H9 (cell line): ENCODE results near the gene KCNK5. TPM values are rescaled to one million over a fixed set of nuclear protein-coding genes. Genes with fewer than 3 reads are reported as not detected.

Source experiments
- DNase-seq: peaks from one replicate; pipeline ENCODE4 v3.0.0-alpha.2; 2017
- H2AFZ ChIP-seq: one replicate; pipeline ENCODE4 v1.6.1; 2013; ENCODE audit warnings: mild to moderate bottlenecking, low read length, control low read depth, moderate library complexity
- H2AK5ac ChIP-seq: 2 replicates; pipeline ENCODE4 v1.6.1; 2013; ENCODE audit warnings: low read length, control low read depth, mixed read lengths; ENCODE audit not compliant: insufficient read length
- H2BK120ac ChIP-seq: one replicate; pipeline ENCODE4 v1.6.1; 2013; ENCODE audit warnings: low read depth, mild to moderate bottlenecking, low read length, control low read depth, inconsistent platforms; ENCODE audit not compliant: poor library complexity, severe bottlenecking
- H2BK12ac ChIP-seq: 2 replicates; pipeline ENCODE4 v1.6.1; 2013; ENCODE audit warnings: low read length, control low read depth, mixed read lengths, low read depth; ENCODE audit not compliant: insufficient read length
- H2BK15ac ChIP-seq: 2 replicates; pipeline ENCODE4 v1.6.1; 2013; ENCODE audit warnings: low read depth, low read length, control low read depth
- H2BK20ac ChIP-seq: one replicate; pipeline ENCODE4 v1.6.1; 2013; ENCODE audit warnings: low read depth, mild to moderate bottlenecking, low read length, control low read depth, inconsistent platforms; ENCODE audit not compliant: poor library complexity, severe bottlenecking
- H2BK5ac ChIP-seq: 2 replicates; pipeline ENCODE4 v1.6.1; 2013; ENCODE audit warnings: low read length, control low read depth, mixed read lengths; ENCODE audit not compliant: insufficient read length
- H3K14ac ChIP-seq: 2 replicates; pipeline ENCODE4 v1.6.1; 2013; ENCODE audit warnings: low read length, control low read depth; ENCODE audit not compliant: insufficient read depth
- H3K18ac ChIP-seq: 2 replicates; pipeline ENCODE4 v1.6.1; 2013; ENCODE audit warnings: low read depth, mild to moderate bottlenecking, mixed read lengths, low read length, control low read depth; ENCODE audit not compliant: insufficient read length
- H3K23ac ChIP-seq: 2 replicates; pipeline ENCODE4 v1.6.1; 2013; ENCODE audit warnings: low read length, control low read depth, mixed read lengths, low read depth; ENCODE audit not compliant: insufficient read length
- H3K23me2 ChIP-seq: 2 replicates; pipeline ENCODE4 v1.6.1; 2013; ENCODE audit warnings: low read depth, mild to moderate bottlenecking, mixed read lengths, low read length, control low read depth; ENCODE audit not compliant: insufficient read length, poor library complexity, severe bottlenecking
- H3K27ac ChIP-seq: 2 replicates; pipeline ENCODE4 v1.5.1; 2013; ENCODE audit warnings: low read length, control low read depth, mixed read lengths, low read depth; ENCODE audit not compliant: insufficient read length
- H3K27me3 ChIP-seq: 2 replicates; pipeline ENCODE4 v1.6.1; 2013; ENCODE audit warnings: low read length, control low read depth, inconsistent platforms; ENCODE audit not compliant: insufficient read depth
- H3K4ac ChIP-seq: 2 replicates; pipeline ENCODE4 v1.6.1; 2013; ENCODE audit warnings: low read depth, mild to moderate bottlenecking, control low read depth, inconsistent platforms, low read length, moderate library complexity
- H3K4me1 ChIP-seq: 2 replicates; pipeline ENCODE4 v1.6.1; 2013; ENCODE audit warnings: low read length, control low read depth, inconsistent platforms; ENCODE audit not compliant: insufficient read depth
- H3K4me2 ChIP-seq: 2 replicates; pipeline ENCODE4 v1.6.1; 2013; ENCODE audit warnings: low read length, control low read depth, mixed read lengths; ENCODE audit not compliant: insufficient read length, insufficient read depth
- H3K56ac ChIP-seq: 2 replicates; pipeline ENCODE4 v1.6.1; 2013; ENCODE audit warnings: low read depth, mild to moderate bottlenecking, mixed read lengths, low read length, control low read depth; ENCODE audit not compliant: insufficient read length
- H3K79me1 ChIP-seq: 2 replicates; pipeline ENCODE4 v1.6.1; 2013; ENCODE audit warnings: low read depth, mild to moderate bottlenecking, moderate library complexity, low read length, control low read depth, inconsistent platforms; ENCODE audit not compliant: insufficient read depth, poor library complexity, severe bottlenecking
- H3K79me2 ChIP-seq: 2 replicates; pipeline ENCODE4 v1.6.1; 2013; ENCODE audit warnings: low read length, control low read depth, inconsistent platforms; ENCODE audit not compliant: insufficient read depth
- H3K9ac ChIP-seq: 2 replicates; pipeline ENCODE4 v1.6.1; 2013; ENCODE audit warnings: low read length, control low read depth, mixed read lengths; ENCODE audit not compliant: insufficient read length; ENCODE audit errors: extremely low read depth
- H3K9me3 ChIP-seq: one replicate; pipeline ENCODE4 v1.6.1; 2013; ENCODE audit warnings: low read depth, low read length, inconsistent platforms; ENCODE audit not compliant: control insufficient read depth
- H3T11ph ChIP-seq: one replicate; pipeline ENCODE4 v1.6.1; 2013; ENCODE audit warnings: mild to moderate bottlenecking, low read length, control low read depth, inconsistent platforms
- H4K20me1 ChIP-seq: one replicate; pipeline ENCODE4 v1.6.1; 2013; ENCODE audit not compliant: control insufficient read depth, insufficient read length, insufficient read depth
- H4K5ac ChIP-seq: 2 replicates; pipeline ENCODE4 v1.6.1; 2013; ENCODE audit warnings: low read depth, mild to moderate bottlenecking, mixed read lengths, low read length, control low read depth; ENCODE audit not compliant: insufficient read length
- H4K8ac ChIP-seq: replicated peaks from 2 replicates; pipeline ENCODE4 v1.6.1; 2013; ENCODE audit warnings: low read length, control low read depth, mixed read lengths, low read depth; ENCODE audit not compliant: insufficient read length
- H4K91ac ChIP-seq: 2 replicates; pipeline ENCODE4 v1.6.1; 2013; ENCODE audit warnings: low read depth, mild to moderate bottlenecking, moderate library complexity, mixed read lengths, low read length, control low read depth; ENCODE audit not compliant: insufficient read length
- H3K27ac Mint-ChIP-seq, 3 experiments: 2 replicates in 2 of 3; 3 replicates in 1 of 3; pipeline ENCODE4 v1.8.0; 2020 to 2021; ENCODE audit warnings: mixed read lengths in 3 of 3, mild to moderate bottlenecking in 1 of 3, moderate library complexity in 1 of 3
- H3K27me3 Mint-ChIP-seq: 2 replicates; pipeline ENCODE4 v1.8.0; 2021; ENCODE audit warnings: low read depth, mild to moderate bottlenecking, moderate library complexity, mixed read lengths
- H3K36me3 Mint-ChIP-seq, 3 experiments: 2 replicates in 2 of 3; 3 replicates in 1 of 3; pipeline ENCODE4 v1.8.0; 2020 to 2021; ENCODE audit warnings: low read depth in 3 of 3, mixed read lengths in 3 of 3; ENCODE audit not compliant: insufficient read depth in 1 of 3
- H3K4me1 Mint-ChIP-seq, 2 experiments: 2 replicates each; pipeline ENCODE4 v1.8.0; 2020; ENCODE audit warnings: mixed read lengths in 2 of 2
- H3K4me3 Mint-ChIP-seq, 2 experiments: 2 replicates in 1 of 2; 3 replicates in 1 of 2; pipeline ENCODE4 v1.8.0; 2020 to 2021; ENCODE audit warnings: mild to moderate bottlenecking in 2 of 2, mixed read lengths in 2 of 2, moderate library complexity in 1 of 2
- H3K9me3 Mint-ChIP-seq, 2 experiments: 2 replicates in 1 of 2; 3 replicates in 1 of 2; pipeline ENCODE4 v1.8.0; 2020; ENCODE audit warnings: mild to moderate bottlenecking in 2 of 2, mixed read lengths in 2 of 2, moderate library complexity in 1 of 2
- WGBS: extraction: QIAGEN DNeasy Blood & Tissue Kit; methylation state at CpG from one replicate; pipeline ENCODE4 v1.1.7; 2013; ENCODE audit warnings: missing lambda C conversion rate, low lambda C conversion rate, mixed read lengths; ENCODE audit not compliant: insufficient read length; ENCODE audit errors: extremely low coverage; 5-methylcytosine and 5-hydroxymethylcytosine counted together
- total RNA-seq: library from RNA; stranded (reverse); gene quantifications from 2 replicates; pipeline ENCODE4 v1.2.1, GENCODE V29; 2021
- TF ChIP-seq, protein P1 (sequence below): fragments of 200-600 bp; sonication (generic); conservative IDR thresholded peaks from 3 replicates; pipeline ENCODE4 v1.8.0; 2021; ENCODE audit warnings: antibody characterized with exemption, mild to moderate bottlenecking

Gene KCNK5
- total RNA-seq, 1 experiment from 2014 or later: 30.0 TPM

DNA sequence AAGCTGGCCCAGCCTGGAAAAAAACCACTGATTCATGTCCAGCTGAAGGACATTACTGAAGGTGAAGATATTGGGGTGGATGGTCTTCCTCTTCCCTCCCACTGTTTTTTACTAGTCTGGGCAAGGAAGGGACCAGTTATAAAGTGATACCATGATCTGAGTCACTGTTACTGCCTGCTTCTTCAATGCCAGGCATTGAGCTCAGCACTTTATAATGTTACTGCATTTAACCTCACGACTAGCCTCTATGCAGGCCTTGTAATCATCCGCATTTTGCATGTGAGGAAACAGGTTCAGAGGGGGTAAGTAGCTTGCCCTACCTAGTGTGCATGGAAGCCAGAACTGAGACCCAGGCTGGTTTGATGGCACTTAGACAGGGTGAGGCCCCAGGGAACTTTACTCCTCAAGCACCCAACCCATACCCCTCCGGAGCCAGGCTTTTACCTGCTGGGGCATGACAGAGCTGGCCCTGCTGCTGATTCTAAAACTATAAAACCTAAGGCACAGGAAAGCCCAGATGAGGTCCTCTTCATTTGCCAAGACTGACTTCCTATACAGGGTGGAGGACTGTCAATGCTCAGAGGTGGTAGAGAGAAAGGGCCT lies 11.0 kb upstream of the KCNK5 start:
- Histone ChIP-seq H2AFZ (no peak overlapping the region), H3K56ac (no peak overlapping the region), H4K8ac (no peak overlapping the region), H3K23me2 (no peaks in the 10 kb centered on the region), H2BK5ac (no peak overlapping the region), H3K9ac (no peak overlapping the region), H3K79me1 (no peaks in the 10 kb centered on the region), H3K27ac (no peak overlapping the region), H4K5ac (no peak overlapping the region), H3K79me2 (no peaks in the 10 kb centered on the region), H3K27me3 (no peaks in the 10 kb centered on the region), H3T11ph (no peak overlapping the region), H3K9me3 (no peaks in the 10 kb centered on the region), H4K20me1 (no peaks in the 10 kb centered on the region), H3K18ac (no peak overlapping the region), H3K14ac (no peak overlapping the region), H2BK120ac (no peak overlapping the region), H3K23ac (no peak overlapping the region), H2BK12ac (no peak overlapping the region), H3K4ac (no peak overlapping the region), H2BK20ac (no peak overlapping the region), H4K91ac (no peak overlapping the region), H3K4me2 (no peak overlapping the region), H2AK5ac (no peak overlapping the region), H3K4me1 (no peaks in the 10 kb centered on the region), H2BK15ac (no peak overlapping the region)
- Mint-ChIP-seq H3K9me3 (no peaks in the 10 kb centered on the region), H3K4me1 (peaks cover 13% of the 10 kb centered on the region in 2 experiments), H3K36me3 (no peaks in the 10 kb centered on the region), H3K27me3 (no peaks in the 10 kb centered on the region), H3K27ac (no peak overlapping the region), H3K4me3 (no peak overlapping the region)
- no CpG with 5 or more reads among the region's 3 CpGs for WGBS
- TF ChIP-seq, protein P1, sequence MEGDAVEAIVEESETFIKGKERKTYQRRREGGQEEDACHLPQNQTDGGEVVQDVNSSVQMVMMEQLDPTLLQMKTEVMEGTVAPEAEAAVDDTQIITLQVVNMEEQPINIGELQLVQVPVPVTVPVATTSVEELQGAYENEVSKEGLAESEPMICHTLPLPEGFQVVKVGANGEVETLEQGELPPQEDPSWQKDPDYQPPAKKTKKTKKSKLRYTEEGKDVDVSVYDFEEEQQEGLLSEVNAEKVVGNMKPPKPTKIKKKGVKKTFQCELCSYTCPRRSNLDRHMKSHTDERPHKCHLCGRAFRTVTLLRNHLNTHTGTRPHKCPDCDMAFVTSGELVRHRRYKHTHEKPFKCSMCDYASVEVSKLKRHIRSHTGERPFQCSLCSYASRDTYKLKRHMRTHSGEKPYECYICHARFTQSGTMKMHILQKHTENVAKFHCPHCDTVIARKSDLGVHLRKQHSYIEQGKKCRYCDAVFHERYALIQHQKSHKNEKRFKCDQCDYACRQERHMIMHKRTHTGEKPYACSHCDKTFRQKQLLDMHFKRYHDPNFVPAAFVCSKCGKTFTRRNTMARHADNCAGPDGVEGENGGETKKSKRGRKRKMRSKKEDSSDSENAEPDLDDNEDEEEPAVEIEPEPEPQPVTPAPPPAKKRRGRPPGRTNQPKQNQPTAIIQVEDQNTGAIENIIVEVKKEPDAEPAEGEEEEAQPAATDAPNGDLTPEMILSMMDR: no peak
- no peak for DNase-seq
